ENCODE data around the gene IRS4.

IRS4 gene

DNA sequence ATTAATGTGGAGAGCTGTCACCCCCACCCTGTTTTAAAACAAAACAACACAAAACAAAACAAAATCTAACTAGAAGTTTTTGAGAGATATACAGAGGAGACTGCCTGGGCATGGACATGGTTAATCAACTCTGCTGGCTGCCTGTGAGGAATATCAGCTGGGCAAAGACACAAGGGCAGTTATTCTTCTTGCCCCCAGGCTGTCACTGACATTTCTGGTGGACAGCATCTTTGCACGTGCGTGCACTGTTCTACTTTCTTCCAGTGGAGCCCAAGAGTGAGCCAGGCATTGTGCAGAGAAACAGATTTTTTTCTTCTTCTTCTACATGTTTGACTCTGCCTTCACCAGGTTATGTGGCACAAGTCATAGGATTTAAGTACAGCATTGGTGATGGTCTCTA, 13.8 kb downstream of the IRS4 start:
- no peak overlapping the region for H3K4me3 ChIP-seq (ENCODE audit: low read length)
- no peaks in the 10 kb centered on the region for H3K4me1 ChIP-seq (ENCODE audit: control insufficient read depth, insufficient read depth, low read length)
- no peaks in the 10 kb centered on the region for H3K27me3 ChIP-seq (ENCODE audit: control insufficient read depth, insufficient read depth, low read length)

GRCh38 chrX:108712886-108713285, 23.5 kb downstream of the IRS4 start:
- Histone ChIP-seq H3K27me3 (ENCODE audit: control insufficient read depth, insufficient read depth, low read length) (no peaks in the 10 kb centered on the region), H3K9ac (ENCODE audit: low read length) (no peak overlapping the region), H3K4me1 (ENCODE audit: control insufficient read depth, insufficient read depth, low read length) (no peaks in the 10 kb centered on the region), H3K4me3 (ENCODE audit: low read length) (no peak overlapping the region), H3K9me3 (ENCODE audit: control insufficient read depth, low read length) (no peaks in the 10 kb centered on the region), H3K36me3 (ENCODE audit: control insufficient read depth, insufficient read depth, low read length) (no peaks in the 10 kb centered on the region)

More for the DNA sequence above, 13.8 kb downstream of the IRS4 start:
- no peak overlapping the region for H3K9ac ChIP-seq (ENCODE audit: low read length)
- H3K36me3 ChIP-seq (ENCODE audit: control insufficient read depth, insufficient read depth, low read length), result no peaks in the 10 kb centered on the region
- no peaks in the 10 kb centered on the region for H3K9me3 ChIP-seq (ENCODE audit: control insufficient read depth, low read length)

DNA sequence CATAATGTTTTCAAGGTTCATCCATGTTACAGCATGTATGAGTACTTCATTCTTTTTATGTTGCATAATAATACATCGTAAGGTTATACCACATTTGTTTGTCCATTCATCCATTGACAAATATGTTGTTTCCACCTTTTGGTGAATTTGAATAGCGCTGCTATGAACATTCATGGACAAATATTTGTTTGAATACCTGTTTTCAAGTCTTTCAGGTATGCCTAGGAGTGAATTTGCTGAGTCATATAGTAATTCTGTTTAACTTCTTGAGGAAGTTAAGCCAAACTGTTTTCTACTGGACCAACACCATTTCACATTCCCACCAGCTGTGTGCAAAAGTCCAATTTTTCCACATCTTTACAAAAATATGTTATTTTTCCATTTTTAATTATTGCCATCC, 31.5 kb downstream of the IRS4 start:
- Histone ChIP-seq H3K36me3 (ENCODE audit: control insufficient read depth, insufficient read depth, low read length) (no peaks in the 10 kb centered on the region), H3K9me3 (ENCODE audit: control insufficient read depth, low read length) (no peaks in the 10 kb centered on the region), H3K9ac (ENCODE audit: low read length) (no peak overlapping the region), H3K4me3 (ENCODE audit: low read length) (no peak overlapping the region), H3K27me3 (ENCODE audit: control insufficient read depth, insufficient read depth, low read length) (no peaks in the 10 kb centered on the region), H3K4me1 (ENCODE audit: control insufficient read depth, insufficient read depth, low read length) (no peaks in the 10 kb centered on the region)

DNA sequence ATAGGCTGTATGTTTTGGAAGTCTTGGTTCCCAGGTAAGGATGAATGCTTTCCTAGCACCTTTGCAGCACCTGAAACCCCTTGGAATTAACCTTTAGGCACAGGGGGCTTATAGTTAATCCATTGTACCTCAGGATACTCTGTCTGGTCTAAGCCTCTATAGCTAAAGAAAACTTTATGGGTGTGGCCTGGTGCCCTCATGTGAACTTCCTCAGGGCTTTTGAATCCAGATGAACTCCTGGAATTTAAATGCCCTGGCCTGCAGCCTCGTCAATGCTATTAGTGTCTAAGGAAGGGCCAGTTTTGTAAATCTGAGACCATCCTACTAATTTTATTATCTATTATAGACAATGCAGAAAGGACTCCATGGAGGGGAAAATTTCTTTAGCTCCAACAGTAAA, 33.8 kb downstream of the IRS4 start:
- Histone ChIP-seq H3K9ac (ENCODE audit: low read length) (no peak overlapping the region), H3K4me1 (ENCODE audit: control insufficient read depth, insufficient read depth, low read length) (no peaks in the 10 kb centered on the region), H3K9me3 (ENCODE audit: control insufficient read depth, low read length) (no peaks in the 10 kb centered on the region), H3K36me3 (ENCODE audit: control insufficient read depth, insufficient read depth, low read length) (no peaks in the 10 kb centered on the region), H3K4me3 (ENCODE audit: low read length) (no peak overlapping the region), H3K27me3 (ENCODE audit: control insufficient read depth, insufficient read depth, low read length) (no peaks in the 10 kb centered on the region)

DNA sequence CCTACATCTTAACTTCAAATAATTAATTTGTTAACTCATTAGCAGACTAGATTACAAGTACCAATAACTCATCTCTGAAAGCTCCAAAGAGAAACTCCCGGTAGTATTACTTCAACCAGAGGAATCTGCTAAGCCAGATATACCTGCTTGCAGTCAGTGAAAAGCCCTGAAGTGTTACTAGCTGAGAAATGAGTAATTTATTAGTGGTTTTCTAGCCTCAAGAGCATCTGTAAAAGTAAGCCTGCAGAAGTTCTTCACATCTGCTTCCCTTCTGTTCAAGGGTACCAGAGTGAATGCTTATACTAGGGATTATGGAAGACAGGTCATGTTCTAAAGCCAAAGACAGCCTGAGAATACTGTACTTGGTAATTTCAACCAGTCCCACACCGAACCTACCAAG, 34.7 kb downstream of the IRS4 start:
- Histone ChIP-seq H3K9me3 (ENCODE audit: control insufficient read depth, low read length) (no peaks in the 10 kb centered on the region), H3K4me1 (ENCODE audit: control insufficient read depth, insufficient read depth, low read length) (no peaks in the 10 kb centered on the region), H3K27me3 (ENCODE audit: control insufficient read depth, insufficient read depth, low read length) (no peaks in the 10 kb centered on the region), H3K9ac (ENCODE audit: low read length) (no peak overlapping the region), H3K4me3 (ENCODE audit: low read length) (no peak overlapping the region), H3K36me3 (ENCODE audit: control insufficient read depth, insufficient read depth, low read length) (no peaks in the 10 kb centered on the region)

DNA sequence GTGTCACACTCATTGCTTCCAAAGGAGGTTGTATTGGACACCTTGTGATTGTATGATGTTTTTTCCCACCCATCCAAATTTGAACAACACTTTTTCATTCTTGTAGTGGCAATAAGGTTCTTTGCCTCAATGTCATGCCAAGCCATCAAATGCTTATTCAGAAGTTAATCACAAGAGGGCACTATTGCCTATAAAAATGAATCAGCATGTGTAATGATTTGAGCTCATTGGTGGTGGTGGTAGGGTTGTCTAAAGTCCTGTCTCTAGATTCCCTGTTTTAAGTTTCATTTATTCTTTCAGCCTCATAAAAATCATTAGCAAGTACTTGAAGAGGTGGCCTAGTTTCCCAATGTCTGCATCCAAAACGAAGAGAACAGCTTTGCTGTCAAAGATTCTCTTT, 37.0 kb downstream of the IRS4 start:
- H3K9ac ChIP-seq (ENCODE audit: low read length), result no peak overlapping the region
- H3K36me3 ChIP-seq (ENCODE audit: control insufficient read depth, insufficient read depth, low read length), result no peaks in the 10 kb centered on the region
- H3K4me3 ChIP-seq (ENCODE audit: low read length), result no peak overlapping the region
- no peaks in the 10 kb centered on the region for H3K4me1 ChIP-seq (ENCODE audit: control insufficient read depth, insufficient read depth, low read length)
- H3K9me3 ChIP-seq (ENCODE audit: control insufficient read depth, low read length), result no peaks in the 10 kb centered on the region
- no peaks in the 10 kb centered on the region for H3K27me3 ChIP-seq (ENCODE audit: control insufficient read depth, insufficient read depth, low read length)

DNA sequence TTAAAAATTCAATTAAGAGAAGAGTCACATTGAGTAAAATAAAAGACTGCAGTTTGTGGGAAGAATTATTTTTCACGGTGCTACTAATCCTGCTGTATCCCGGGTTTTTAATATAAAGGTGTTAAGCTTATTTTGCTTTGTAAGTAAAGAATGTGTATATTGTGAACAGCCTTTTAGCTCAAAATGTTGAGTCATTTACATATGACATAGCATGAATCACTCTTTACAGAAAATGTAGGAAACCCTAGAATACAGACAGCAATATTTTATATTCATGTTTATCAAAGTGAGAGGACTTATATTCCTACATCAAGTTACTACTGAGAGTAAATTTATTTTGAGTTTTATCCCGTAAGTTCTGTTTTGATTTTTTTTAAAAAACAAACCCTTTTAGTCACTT, 39.7 kb downstream of the IRS4 start:
- no peaks in the 10 kb centered on the region for H3K36me3 ChIP-seq (ENCODE audit: control insufficient read depth, insufficient read depth, low read length)
- H3K9me3 ChIP-seq (ENCODE audit: control insufficient read depth, low read length), result no peaks in the 10 kb centered on the region
- H3K27me3 ChIP-seq (ENCODE audit: control insufficient read depth, insufficient read depth, low read length), result no peaks in the 10 kb centered on the region
- H3K4me3 ChIP-seq (ENCODE audit: low read length), result no peak overlapping the region
- H3K4me1 ChIP-seq (ENCODE audit: control insufficient read depth, insufficient read depth, low read length), result no peaks in the 10 kb centered on the region
- no peak overlapping the region for H3K9ac ChIP-seq (ENCODE audit: low read length)
